NCI-H524 treated with DMSO at 0.1 percent for 48 hours (cell line): ENCODE data around the gene VPS13D.

Experiments
- DNase-seq: peaks from one replicate; lab custom pipeline; 2025; lab: John Stamatoyannopoulos, UW

Gene VPS13D

GRCh38 chr1:12339811-12340543, 110.1 kb downstream of the VPS13D start:
- DNase-seq: peak; percentile 91

- no peak for DNase-seq
These were observed 110.7 kb downstream of the VPS13D start for GRCh38 chr1:12340544-12340930.

GRCh38 chr1:12341667-12342066, 111.8 kb downstream of the VPS13D start:
- DNase-seq: no peak

- DNase-seq: no peak
These were observed 112.7 kb downstream of the VPS13D start for GRCh38 chr1:12342401-12343003.

GRCh38 chr1:12343823-12344487, 114.1 kb downstream of the VPS13D start:
- DNase-seq: no peak

- no peak for DNase-seq
These were observed 114.9 kb downstream of the VPS13D start for GRCh38 chr1:12344596-12345349.

- no peak for DNase-seq
These were observed 115.8 kb downstream of the VPS13D start for GRCh38 chr1:12345350-12346217.

GRCh38 chr1:12346483-12347151, 116.8 kb downstream of the VPS13D start:
- no peak for DNase-seq

- no peak for DNase-seq
These were observed 118.3 kb downstream of the VPS13D start for GRCh38 chr1:12348113-12348512.

GRCh38 chr1:12353981-12354380, 124.2 kb downstream of the VPS13D start:
- DNase-seq: no peak

- DNase-seq: no peak
These were observed 126.4 kb downstream of the VPS13D start for GRCh38 chr1:12356004-12356890.

GRCh38 chr1:12358499-12358898, 128.7 kb downstream of the VPS13D start:
- no peak for DNase-seq

GRCh38 chr1:12359359-12360133, 129.7 kb downstream of the VPS13D start:
- DNase-seq: no peak

GRCh38 chr1:12368646-12369045, 138.8 kb downstream of the VPS13D start:
- no peak for DNase-seq

GRCh38 chr1:12369258-12369657, 139.4 kb downstream of the VPS13D start:
- no peak for DNase-seq

GRCh38 chr1:12370333-12370975, 140.6 kb downstream of the VPS13D start:
- DNase-seq: no peak

GRCh38 chr1:12371053-12371452, 141.2 kb downstream of the VPS13D start:
- no peak for DNase-seq

- no peak for DNase-seq
These were observed 142.3 kb downstream of the VPS13D start for GRCh38 chr1:12372180-12372579.

GRCh38 chr1:12372761-12373160, 142.9 kb downstream of the VPS13D start:
- no peak for DNase-seq
